ENCODE measurements around the gene PPP2R2B.

PPP2R2B gene

GRCh38 chr5:146878476-146879172, at the start of gene PPP2R2B:
Gene PPP2R2B, minus strand, starts transcription at chr5:146878757.
- no peak for DNase-seq (ENCODE audit: low spot score)

DNA sequence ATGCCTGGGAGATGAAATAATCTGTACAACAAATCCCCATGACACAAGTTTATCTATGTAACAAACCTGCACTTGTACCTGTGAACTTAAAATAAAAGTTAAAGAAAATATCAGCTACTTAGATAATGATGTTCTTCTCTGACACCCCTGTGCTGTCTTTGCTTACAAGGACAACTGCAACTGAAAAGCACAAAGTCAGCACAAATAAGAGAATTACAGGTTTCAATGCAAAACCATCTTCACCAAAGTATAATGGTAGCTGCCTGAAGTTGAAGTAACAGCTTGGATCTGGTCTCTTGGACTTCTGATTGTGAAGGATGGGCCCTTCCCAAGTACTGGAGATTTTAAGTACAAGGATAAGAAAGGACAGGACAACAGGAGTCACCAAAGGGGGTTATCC, 45.6 kb upstream of the PPP2R2B start:
- no peak for DNase-seq (ENCODE audit: low spot score)

- no peak for DNase-seq (ENCODE audit: low spot score)
Measured at GRCh38 chr5:146921225-146921624, 42.7 kb upstream of the PPP2R2B start.

DNA sequence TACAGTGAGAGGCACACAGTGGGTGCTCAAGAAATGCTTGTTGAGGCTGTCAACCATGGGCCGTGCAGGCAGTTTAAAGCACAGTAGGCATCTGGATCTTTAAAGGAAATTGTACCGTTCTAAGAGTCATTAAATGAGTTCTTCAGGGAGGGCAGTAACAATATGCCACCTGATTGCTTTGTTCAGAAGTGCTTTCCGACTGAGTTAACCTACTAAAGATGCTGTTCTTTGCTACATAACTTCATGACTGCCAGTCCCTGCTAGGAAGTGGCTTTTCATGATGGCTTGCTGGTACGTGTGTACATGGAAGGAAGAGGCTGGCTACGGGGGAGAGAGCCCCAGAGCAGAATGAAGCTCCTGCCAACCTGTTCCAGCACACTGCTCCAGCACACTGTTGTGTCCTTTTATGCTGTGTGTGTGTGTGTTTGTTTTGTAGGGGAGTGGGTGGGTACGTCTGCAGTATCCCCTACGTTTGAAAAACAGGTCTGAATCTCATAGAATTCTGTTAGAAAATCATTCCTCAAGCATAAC, 41.9 kb upstream of the PPP2R2B start:
- DNase-seq (ENCODE audit: low spot score), result no peak

DNA sequence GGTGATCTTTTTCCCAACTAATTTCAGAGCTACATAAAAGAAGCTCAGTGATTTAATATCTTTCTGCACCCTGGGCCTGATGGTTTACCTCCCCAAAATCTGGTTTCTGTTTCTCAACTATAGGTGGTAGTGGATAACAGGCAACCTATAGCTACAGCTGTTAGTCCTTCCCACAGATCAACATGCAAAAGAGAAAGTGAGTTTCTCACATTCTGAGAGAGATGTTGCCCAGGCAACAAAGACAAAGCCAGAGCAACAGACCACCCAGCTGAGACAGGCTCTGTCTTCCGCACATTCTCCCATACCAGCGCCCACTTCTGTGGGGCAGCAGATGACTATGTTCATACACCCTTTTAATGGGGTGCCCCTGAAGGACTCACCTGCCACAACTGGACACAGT, 40.7 kb upstream of the PPP2R2B start:
- DNase-seq (ENCODE audit: low spot score), result no peak

GRCh38 chr5:146917931-146918330, 39.4 kb upstream of the PPP2R2B start:
- no peak for DNase-seq (ENCODE audit: low spot score)

GRCh38 chr5:146912874-146913273, 34.3 kb upstream of the PPP2R2B start:
- no peak for DNase-seq (ENCODE audit: low spot score)

GRCh38 chr5:146910239-146910638, 31.7 kb upstream of the PPP2R2B start:
- DNase-seq (ENCODE audit: low spot score), result no peak

DNA sequence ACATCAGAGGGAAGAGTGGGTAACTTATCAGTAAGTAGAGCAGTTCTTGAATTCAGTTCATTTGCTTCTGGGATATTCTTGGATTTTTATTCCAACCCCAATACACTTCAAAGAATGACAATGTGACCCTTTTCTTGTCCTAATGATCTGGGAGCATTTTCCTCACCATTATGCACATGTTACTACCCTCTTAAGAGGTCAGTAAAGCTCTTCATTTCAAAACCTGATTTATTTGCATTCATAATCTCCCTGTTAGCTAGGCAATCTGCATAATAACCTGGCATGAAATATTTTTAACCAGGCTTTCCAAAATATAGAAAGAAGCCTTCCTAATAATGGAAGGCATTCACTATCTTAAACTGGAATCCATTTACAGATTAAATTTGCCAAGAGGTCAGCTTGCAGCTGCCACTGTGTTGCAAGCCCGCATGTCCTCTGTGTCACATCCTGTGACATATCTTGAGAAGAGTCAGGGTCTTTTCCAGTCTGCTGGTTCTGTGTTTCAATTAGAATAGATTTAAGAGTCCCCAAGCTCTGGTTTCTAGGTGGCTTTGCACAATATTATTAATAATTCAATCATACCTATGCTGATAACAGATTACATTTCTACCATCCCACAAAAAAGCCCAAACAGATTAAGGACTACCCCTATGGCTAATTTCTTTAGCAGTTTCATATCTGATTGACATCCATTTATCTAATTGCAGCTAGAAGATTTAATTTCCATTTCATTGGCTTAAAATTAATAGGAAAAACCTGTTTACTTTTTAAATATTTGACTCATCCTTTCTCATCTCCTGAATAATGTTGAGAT, 30.9 kb upstream of the PPP2R2B start:
- no peak for DNase-seq (ENCODE audit: low spot score)

GRCh38 chr5:146906803-146907202, 28.2 kb upstream of the PPP2R2B start:
- DNase-seq (ENCODE audit: low spot score), result no peak

GRCh38 chr5:146904890-146905289, 26.3 kb upstream of the PPP2R2B start:
- no peak for DNase-seq (ENCODE audit: low spot score)

- no peak for DNase-seq (ENCODE audit: low spot score)
Measured at GRCh38 chr5:146903789-146904188, 25.2 kb upstream of the PPP2R2B start.

DNA sequence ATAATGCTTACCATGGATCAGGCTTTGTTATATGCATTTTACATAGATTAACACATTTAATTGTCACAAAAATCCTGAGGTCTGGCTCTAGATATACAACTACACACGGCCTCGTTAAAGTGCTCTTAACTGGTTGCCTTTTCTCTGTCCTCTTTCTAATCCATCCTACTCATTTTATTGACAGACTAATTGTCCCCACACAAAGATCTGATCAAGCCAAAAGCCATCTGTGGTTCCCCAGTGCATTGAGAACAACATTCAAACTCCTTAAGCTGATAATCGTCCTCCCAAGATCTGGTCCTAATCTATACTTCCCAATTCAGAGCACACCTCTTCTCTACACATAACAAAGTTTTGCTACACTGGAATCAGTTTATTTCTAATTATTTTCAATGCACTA, 23.9 kb upstream of the PPP2R2B start:
- no peak for DNase-seq (ENCODE audit: low spot score)

- no peak for DNase-seq (ENCODE audit: low spot score)
Measured at GRCh38 chr5:146897061-146897460, 18.5 kb upstream of the PPP2R2B start.

GRCh38 chr5:146894753-146895521, 16.4 kb upstream of the PPP2R2B start:
- DNase-seq (ENCODE audit: low spot score), result no peak

GRCh38 chr5:146893991-146894390, 15.4 kb upstream of the PPP2R2B start:
- no peak for DNase-seq (ENCODE audit: low spot score)

- no peak for DNase-seq (ENCODE audit: low spot score)
Measured at GRCh38 chr5:146892231-146892630, 13.7 kb upstream of the PPP2R2B start.

GRCh38 chr5:146891511-146891910, 13.0 kb upstream of the PPP2R2B start:
- no peak for DNase-seq (ENCODE audit: low spot score)

GRCh38 chr5:146890731-146891440, 12.3 kb upstream of the PPP2R2B start:
- DNase-seq (ENCODE audit: low spot score), result no peak

- DNase-seq (ENCODE audit: low spot score), result no peak
Measured at GRCh38 chr5:146890066-146890465, 11.5 kb upstream of the PPP2R2B start.

GRCh38 chr5:146889169-146889568, 10.6 kb upstream of the PPP2R2B start:
- no peak for DNase-seq (ENCODE audit: low spot score)

Data from hematopoietic multipotent progenitor cell treated with erythropoietin and hydrocortisone succinate and interleukin-3 and kit ligand, for 17 days (in vitro differentiated cells).